ENCODE results near the gene CAPZB.

The CAPZB gene

DNA sequence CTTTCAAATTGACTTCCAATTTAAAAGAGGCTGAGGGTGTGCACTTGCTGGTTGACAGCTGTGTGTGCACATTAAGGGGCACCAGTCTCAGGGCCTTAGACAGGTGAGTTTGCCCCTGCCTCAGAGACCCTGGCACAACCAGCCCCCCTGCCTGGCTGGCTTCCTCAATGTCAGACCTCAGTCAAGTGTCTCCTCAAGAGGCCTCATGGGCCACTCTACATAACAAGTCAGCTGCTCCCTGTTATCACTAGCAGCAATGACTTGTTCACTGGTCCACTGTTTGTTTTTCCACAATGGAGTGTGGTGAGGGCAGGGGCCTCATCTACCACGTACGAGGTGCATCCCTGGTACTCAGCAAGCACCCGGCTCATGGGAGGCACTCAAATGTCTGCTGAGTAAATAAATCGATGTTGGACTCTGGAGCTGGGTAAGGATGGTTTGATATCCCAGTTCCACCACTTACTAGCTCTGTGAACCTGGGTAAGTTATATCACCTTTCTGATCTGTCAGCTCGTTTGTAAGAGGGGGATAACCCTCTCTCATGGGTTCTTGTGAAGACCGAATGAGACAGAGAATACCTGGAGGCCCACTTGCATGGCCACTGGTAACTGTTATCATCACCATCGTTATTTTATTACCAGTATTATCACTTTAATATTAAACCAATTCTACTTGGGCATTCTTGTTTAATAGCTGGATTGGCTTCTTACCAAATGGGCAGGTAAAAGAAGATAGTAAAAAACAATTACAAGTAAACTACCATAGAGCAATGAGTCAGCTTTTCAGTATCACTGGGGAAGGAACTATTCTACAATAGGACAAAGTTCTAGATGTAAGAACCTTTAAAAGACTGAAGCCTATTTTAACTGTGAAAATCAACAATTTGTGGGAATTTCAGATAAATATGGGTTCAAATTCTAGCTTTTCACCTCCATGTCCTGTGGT is 108.6 kb downstream of the CAPZB start:
- DNase-seq (ENCODE audit: insufficient read length, low spot score) (no peak), FAIRE-seq (no peak)
- TF ChIP-seq POLR2A (IDR thresholded peaks at IDR 0.05; ENCODE audit: low read depth, low read length) = no peak
- no peak for TF ChIP-seq SPI1 (IDR thresholded peaks at IDR 0.05; ENCODE audit: low read depth, low read length)
- no peak for TF ChIP-seq TAF1 (IDR thresholded peaks at IDR 0.05; ENCODE audit: low read depth, low read length)
- TF ChIP-seq PAX5 (IDR thresholded peaks at IDR 0.05; ENCODE audit: insufficient read depth, low read length, severe bottlenecking) = no peak
- TF ChIP-seq POU2F2 (IDR thresholded peaks at IDR 0.05; ENCODE audit: low read depth, low read length) = no peak
- no peak for TF ChIP-seq POLR2AphosphoS5 (IDR thresholded peaks at IDR 0.05; ENCODE audit: low read depth, low read length)

DNA sequence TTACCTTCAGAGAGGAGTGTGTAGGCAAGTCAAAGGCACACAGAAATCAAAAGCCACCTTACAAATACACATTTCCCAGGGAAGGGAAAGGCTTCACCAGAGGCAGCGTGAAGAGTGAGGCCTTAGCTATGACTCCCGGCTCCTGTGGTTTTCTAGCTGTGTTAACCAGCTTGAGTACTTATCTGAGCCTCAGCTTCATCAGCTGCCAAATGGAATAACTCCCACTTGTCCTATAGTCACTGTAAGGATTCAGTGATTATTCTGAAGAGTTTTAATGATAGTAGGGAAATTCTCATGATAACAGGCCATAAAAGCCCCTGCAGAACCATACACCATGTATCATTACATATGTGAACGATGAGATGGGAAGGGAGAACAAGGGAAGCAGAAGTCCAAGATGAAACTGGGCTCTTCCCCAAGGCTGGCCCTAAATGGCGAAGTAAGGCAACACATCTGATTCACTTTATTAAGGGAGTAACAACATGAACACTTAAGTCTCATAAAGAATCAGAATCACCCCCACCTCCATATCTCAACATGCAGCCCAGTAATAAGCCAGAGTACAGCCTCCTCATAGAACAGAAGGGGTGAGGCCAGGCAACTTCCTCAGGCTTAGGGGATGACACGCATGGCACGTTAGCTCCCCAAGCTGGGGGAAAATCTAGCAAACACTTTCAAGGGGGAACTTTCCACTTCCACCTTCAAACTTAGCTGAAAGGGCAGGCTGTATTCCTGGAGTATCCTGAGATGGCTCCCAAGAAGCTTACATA is 109.5 kb downstream of the CAPZB start:
- no peak for DNase-seq (ENCODE audit: insufficient read length, low spot score)
- TF ChIP-seq TAF1 (IDR thresholded peaks at IDR 0.05; ENCODE audit: low read depth, low read length) (no peak), POLR2A (IDR thresholded peaks at IDR 0.05; ENCODE audit: low read depth, low read length) (no peak), POU2F2 (IDR thresholded peaks at IDR 0.05; ENCODE audit: low read depth, low read length) (no peak), PAX5 (IDR thresholded peaks at IDR 0.05; ENCODE audit: insufficient read depth, low read length, severe bottlenecking) (no peak), SPI1 (IDR thresholded peaks at IDR 0.05; ENCODE audit: low read depth, low read length) (no peak), POLR2AphosphoS5 (IDR thresholded peaks at IDR 0.05; ENCODE audit: low read depth, low read length) (no peak)
- no peak for FAIRE-seq

DNA sequence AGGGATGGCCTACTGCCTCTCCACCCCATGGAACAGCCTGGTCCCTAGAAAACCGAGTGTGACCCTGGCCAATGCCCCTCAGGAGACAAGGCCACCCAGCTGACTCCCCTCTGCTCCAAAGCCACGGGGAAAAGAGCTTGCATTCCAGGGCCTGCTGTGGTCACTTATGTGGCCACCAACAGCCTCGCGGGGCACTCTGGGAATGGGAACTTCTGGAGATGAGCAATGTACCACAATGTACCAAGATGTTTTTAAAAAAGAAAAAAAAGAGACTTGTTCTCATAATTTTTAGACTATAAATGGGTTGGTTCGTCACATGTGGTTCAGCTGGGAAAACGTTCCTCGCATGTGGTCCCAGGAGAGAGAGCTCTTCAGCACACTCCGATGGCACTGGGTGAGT is 110.4 kb downstream of the CAPZB start:
- TF ChIP-seq POLR2A (IDR thresholded peaks at IDR 0.05; ENCODE audit: low read depth, low read length) (no peak), SPI1 (IDR thresholded peaks at IDR 0.05; ENCODE audit: low read depth, low read length) (no peak), POLR2AphosphoS5 (IDR thresholded peaks at IDR 0.05; ENCODE audit: low read depth, low read length) (no peak)
- no peak for FAIRE-seq
- no peak for DNase-seq (ENCODE audit: insufficient read length, low spot score)

DNA sequence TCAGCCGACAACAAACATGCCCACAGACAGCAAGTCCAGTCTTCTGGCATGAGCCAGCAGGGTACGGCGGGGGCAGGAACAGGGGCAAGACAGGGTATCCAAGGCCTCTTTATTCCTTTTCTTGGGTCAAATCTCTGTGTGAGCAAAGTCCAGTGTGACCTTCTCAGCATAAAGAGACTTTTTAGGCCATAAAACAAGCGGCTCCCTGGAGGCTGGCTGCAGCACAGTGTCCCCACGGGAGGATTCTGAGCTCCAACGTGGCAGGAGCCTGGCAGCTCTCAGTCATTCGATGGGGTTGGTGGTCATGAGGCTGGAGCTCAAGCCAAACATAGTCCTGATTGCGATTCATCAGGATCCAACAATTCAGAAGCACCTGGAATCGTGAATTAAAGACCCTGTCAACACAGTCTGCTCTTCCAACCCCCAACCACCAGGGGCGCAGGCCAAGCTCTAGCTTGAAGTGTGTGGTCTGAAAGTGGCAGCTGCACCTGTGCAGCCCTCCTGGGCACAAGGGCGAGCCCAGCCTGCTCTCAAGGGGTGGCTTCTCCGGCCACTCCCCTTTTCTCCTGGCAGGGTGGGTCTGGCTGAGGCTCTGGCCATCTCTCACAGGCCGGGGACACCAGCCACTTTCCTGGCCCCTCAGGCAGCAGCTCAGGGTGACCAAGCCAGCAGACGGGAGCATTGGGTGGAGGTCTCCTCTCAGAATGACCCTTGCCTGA is 111.1 kb downstream of the CAPZB start:
- FAIRE-seq (peak; percentile 66), DNase-seq (ENCODE audit: insufficient read length, low spot score) (no peak)
- TF ChIP-seq TAF1 (IDR thresholded peaks at IDR 0.05; ENCODE audit: low read depth, low read length) (no peak), POLR2A (IDR thresholded peaks at IDR 0.05; ENCODE audit: low read depth, low read length) (no peak), POLR2AphosphoS5 (IDR thresholded peaks at IDR 0.05; ENCODE audit: low read depth, low read length) (no peak), POU2F2 (IDR thresholded peaks at IDR 0.05; ENCODE audit: low read depth, low read length) (no peak), SPI1 (IDR thresholded peaks at IDR 0.05; ENCODE audit: low read depth, low read length) (no peak), PAX5 (IDR thresholded peaks at IDR 0.05; ENCODE audit: insufficient read depth, low read length, severe bottlenecking) (no peak)

DNA sequence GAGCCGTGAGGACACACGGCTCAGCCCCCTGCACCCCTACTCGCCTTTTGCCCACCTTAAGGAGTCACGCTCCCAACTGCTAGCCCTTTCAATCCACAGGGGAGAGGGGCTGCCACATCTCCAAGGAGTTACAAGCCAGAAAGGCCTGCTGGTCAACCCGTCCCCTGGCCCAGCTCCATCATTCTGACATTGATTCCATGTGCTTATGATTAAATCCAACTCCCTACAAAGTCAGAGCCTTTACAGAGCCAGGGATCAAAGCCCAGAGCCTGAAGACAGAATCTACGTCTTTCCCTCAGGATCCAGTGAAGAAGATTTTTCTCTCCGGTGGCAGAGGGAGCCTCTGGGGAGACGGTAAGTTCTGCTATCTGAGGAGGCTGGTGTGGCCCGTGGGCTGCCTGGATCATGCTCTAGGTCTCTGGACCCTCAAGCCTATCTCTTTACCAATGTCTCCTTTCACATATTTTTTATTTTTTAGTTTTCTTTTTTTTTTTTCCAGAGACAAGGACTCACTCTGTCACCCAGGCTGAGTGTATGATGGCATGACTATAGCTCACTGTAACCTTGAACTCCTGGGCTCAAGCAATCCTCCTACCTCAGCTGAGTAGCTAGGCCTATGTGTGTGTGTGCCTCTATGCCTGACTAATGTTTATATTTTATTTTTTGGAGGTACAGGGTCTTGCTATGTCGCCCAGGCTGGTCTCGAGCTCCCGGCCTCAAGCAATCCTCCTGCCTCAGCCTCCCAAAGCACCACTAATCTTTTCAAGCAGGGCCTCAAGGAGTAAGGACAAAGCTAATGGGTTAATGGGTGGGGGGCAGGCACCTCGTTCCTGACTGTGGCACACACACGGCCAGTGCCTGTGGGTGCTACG is 111.9 kb downstream of the CAPZB start:
- DNase-seq (ENCODE audit: insufficient read length, low spot score) (no peak), FAIRE-seq (no peak)
- TF ChIP-seq TAF1 (IDR thresholded peaks at IDR 0.05; ENCODE audit: low read depth, low read length) (no peak), POLR2AphosphoS5 (IDR thresholded peaks at IDR 0.05; ENCODE audit: low read depth, low read length) (no peak), POU2F2 (IDR thresholded peaks at IDR 0.05; ENCODE audit: low read depth, low read length) (no peak), PAX5 (IDR thresholded peaks at IDR 0.05; ENCODE audit: insufficient read depth, low read length, severe bottlenecking) (no peak), POLR2A (IDR thresholded peaks at IDR 0.05; ENCODE audit: low read depth, low read length) (no peak), SPI1 (IDR thresholded peaks at IDR 0.05; ENCODE audit: low read depth, low read length) (no peak)

DNA sequence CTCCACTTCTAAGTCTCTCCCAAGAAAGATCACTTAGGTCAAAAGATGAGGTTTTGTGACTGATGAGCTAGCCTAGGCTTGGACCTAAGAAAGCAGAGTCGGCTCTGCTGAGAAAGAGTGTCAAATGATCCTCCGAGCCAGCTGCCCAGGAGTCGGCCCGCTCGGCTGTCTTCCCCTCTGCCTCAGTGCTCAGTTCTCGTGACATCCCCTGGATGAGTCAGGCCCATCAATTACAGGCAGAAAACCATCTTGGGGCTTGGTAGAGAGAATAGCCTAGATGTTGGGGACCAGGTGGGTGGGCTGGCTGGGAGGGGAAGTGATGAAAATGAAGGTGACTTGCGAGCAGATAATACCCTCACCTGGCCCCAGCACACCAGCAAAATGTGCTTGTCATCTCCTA is 112.7 kb downstream of the CAPZB start:
- FAIRE-seq (no peak), DNase-seq (ENCODE audit: insufficient read length, low spot score) (no peak)
- TF ChIP-seq SPI1 (IDR thresholded peaks at IDR 0.05; ENCODE audit: low read depth, low read length) = no peak
- no peak for TF ChIP-seq TAF1 (IDR thresholded peaks at IDR 0.05; ENCODE audit: low read depth, low read length)

DNA sequence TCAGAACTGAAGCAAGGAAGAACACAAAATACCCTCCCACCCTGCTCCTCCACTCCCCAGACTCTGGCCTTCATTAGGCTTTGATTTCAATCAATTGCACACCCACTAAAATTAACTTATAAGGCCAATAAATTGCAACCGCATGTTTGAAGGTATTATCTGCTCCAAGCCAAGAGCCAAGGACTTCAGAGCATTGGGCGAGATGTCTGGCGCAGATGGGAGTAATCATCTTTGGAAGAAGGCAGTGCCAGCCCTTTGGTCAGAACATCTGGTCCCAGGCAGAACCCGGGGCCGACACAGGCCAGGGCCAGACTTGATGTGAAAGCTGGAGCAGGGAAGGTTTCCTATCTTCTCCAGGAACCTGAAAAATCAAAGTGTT is 113.2 kb downstream of the CAPZB start:
- TF ChIP-seq TAF1 (IDR thresholded peaks at IDR 0.05; ENCODE audit: low read depth, low read length) = no peak
- no peak for TF ChIP-seq SPI1 (IDR thresholded peaks at IDR 0.05; ENCODE audit: low read depth, low read length)
- no peak for TF ChIP-seq POLR2AphosphoS5 (IDR thresholded peaks at IDR 0.05; ENCODE audit: low read depth, low read length)
- FAIRE-seq (no peak), DNase-seq (ENCODE audit: insufficient read length, low spot score) (no peak)

DNA sequence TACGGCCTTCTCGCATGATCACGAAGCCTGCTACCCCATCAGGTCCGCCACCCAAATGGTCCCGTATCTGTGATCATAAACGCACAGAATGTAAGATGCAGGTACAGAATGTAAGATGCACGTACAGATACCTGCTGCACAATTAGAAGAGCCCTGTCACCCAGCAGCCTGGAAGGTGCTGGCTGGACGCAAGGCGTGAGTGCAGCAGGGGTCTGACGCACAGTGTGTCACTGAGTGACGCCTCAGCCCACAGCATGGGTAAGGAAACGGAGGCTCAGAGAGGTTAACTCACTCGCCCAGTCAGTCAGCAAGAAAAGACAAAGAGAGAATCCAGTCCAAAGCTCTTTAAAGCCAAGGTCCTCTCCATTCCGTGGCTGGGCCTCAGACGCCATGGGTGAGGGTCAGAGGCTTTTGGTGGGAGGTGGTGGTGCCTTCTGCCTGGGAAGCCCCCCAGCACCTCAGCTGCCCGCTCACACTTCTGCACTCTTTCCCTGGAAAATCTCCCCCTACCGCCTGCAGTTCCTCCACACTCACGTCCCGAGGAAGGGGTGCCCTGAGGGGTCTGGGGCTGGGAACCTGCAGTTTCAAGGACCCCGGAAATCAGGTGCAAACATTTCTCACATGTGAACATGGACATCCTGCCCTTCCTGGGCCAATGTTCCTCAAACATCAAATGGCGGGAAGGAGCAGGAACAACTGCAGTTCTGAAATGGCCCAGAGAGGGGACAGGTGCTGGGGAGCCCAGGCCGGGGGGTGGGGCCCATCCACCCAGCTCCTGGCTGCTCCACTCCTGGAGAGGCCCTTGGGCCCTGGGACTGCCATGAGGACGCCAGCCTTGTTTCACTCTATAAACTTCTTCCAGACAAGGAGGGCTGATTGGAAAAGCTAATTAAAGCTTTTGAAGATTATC is 113.9 kb downstream of the CAPZB start:
- FAIRE-seq = no peak
- DNase-seq (ENCODE audit: insufficient read length, low spot score) = no peak

More for the DNA sequence above, 113.9 kb downstream of the CAPZB start:
- TF ChIP-seq POU2F2 (IDR thresholded peaks at IDR 0.05; ENCODE audit: low read depth, low read length) (no peak), SPI1 (IDR thresholded peaks at IDR 0.05; ENCODE audit: low read depth, low read length) (no peak), POLR2A (IDR thresholded peaks at IDR 0.05; ENCODE audit: low read depth, low read length) (no peak), PAX5 (IDR thresholded peaks at IDR 0.05; ENCODE audit: insufficient read depth, low read length, severe bottlenecking) (no peak), TAF1 (IDR thresholded peaks at IDR 0.05; ENCODE audit: low read depth, low read length) (no peak), POLR2AphosphoS5 (IDR thresholded peaks at IDR 0.05; ENCODE audit: low read depth, low read length) (no peak)
